Hepatocyte (in vitro differentiated cells): ENCODE results near the gene OR4C45. TPM values are rescaled to one million over a fixed set of nuclear protein-coding genes. Genes with fewer than 3 reads are reported as not detected.

Source experiments
- DNase-seq: peaks from one replicate; pipeline ENCODE4 v3.0.0-alpha.2; 2016; ENCODE audit warnings: low spot score
- H2AFZ ChIP-seq: fragments of 200-600 bp; sonication (generic); 2 replicates; pipeline ENCODE4 v1.6.0; 2016; ENCODE audit warnings: antibody characterized with exemption, mild to moderate bottlenecking
- H3K27ac ChIP-seq: fragments of 200-600 bp; sonication (generic); 2 replicates; pipeline ENCODE4 v1.5.1; 2016; ENCODE audit warnings: mild to moderate bottlenecking
- H3K27me3 ChIP-seq: fragments of 200-600 bp; sonication (generic); 2 replicates; pipeline ENCODE4 v1.6.1; 2016
- H3K36me3 ChIP-seq: fragments of 200-600 bp; sonication (generic); replicated peaks from 2 replicates; pipeline ENCODE4 v1.5.1; 2016; ENCODE audit warnings: low read depth; ENCODE audit not compliant: insufficient read depth
- H3K4me1 ChIP-seq: fragments of 200-600 bp; sonication (generic); 2 replicates; pipeline ENCODE4 v1.5.1; 2016; ENCODE audit warnings: mild to moderate bottlenecking, moderate library complexity; ENCODE audit not compliant: insufficient read depth
- H3K4me2 ChIP-seq: fragments of 200-600 bp; sonication (generic); 2 replicates; pipeline ENCODE4 v1.6.0; 2016
- H3K4me3 ChIP-seq: fragments of 200-600 bp; sonication (generic); 2 replicates; pipeline ENCODE4 v1.5.1; 2016; ENCODE audit warnings: mild to moderate bottlenecking
- H3K79me2 ChIP-seq: fragments of 200-600 bp; sonication (generic); 2 replicates; pipeline ENCODE4 v1.6.0; 2017; ENCODE audit warnings: mild to moderate bottlenecking
- H3K9me2 ChIP-seq: fragments of 200-600 bp; sonication (generic); replicated peaks from 2 replicates; pipeline ENCODE4 v1.6.0; 2017; ENCODE audit warnings: mild to moderate bottlenecking; ENCODE audit not compliant: insufficient read depth
- H3K9me3 ChIP-seq: fragments of 200-600 bp; sonication (generic); 2 replicates; pipeline ENCODE4 v1.5.1; 2016; ENCODE audit warnings: low read depth, mild to moderate bottlenecking
- H4K20me1 ChIP-seq: fragments of 200-600 bp; sonication (generic); 2 replicates; pipeline ENCODE4 v1.6.0; 2016; ENCODE audit warnings: mild to moderate bottlenecking; ENCODE audit not compliant: insufficient read depth, poor library complexity, severe bottlenecking
- CTCF ChIP-seq: fragments of 200-600 bp; sonication (generic); IDR thresholded peaks from 2 replicates; pipeline ENCODE4 v1.5.1; 2016; ENCODE audit warnings: antibody characterized with exemption, mild to moderate bottlenecking; ENCODE audit not compliant: poor library complexity
- EZH2 ChIP-seq: fragments of 200-600 bp; sonication (generic); IDR thresholded peaks from 2 replicates; pipeline ENCODE4 v1.6.1; 2016; ENCODE audit warnings: antibody characterized with exemption, mild to moderate bottlenecking, borderline replicate concordance
- EZH2phosphoT487 ChIP-seq: fragments of 200-600 bp; sonication (generic); IDR thresholded peaks from one replicate; pipeline ENCODE4 v1.6.1; 2018; ENCODE audit warnings: antibody characterized with exemption, mild to moderate bottlenecking, low read depth, moderate library complexity; ENCODE audit not compliant: unreplicated experiment, severe bottlenecking
- WGBS: methylation state at CpG from one replicate; pipeline ENCODE4 v1.1.6; 2016; ENCODE audit warnings: low lambda C conversion rate; ENCODE audit errors: missing lambda C conversion rate; 5-methylcytosine and 5-hydroxymethylcytosine counted together
- polyA plus RNA-seq: library from polyadenylated mRNA; unstranded; fragments of >200 nt; fragmentation: Nextera tagmentation; extraction: Ambion mirVana; gene quantifications from 2 replicates; pipeline ENCODE4 v1.2.1, GENCODE V29; 2016
- total RNA-seq: library from RNA; depleted of rRNA; stranded (reverse); fragments of >200 nt; gene quantifications from 2 replicates; pipeline ENCODE4 v1.2.3, GENCODE V29; 2014

OR4C45 gene
- total and polyA plus RNA-seq, 2 experiments from 2014 or later, result not detected

- no peaks in the 10 kb centered on the region for H3K4me1 ChIP-seq
- no peaks in the 10 kb centered on the region for H3K79me2 ChIP-seq
- H3K9me2 ChIP-seq, result no peaks in the 10 kb centered on the region
- H3K4me3 ChIP-seq, result no peak overlapping the region
- TF ChIP-seq EZH2phosphoT487, result no peak
- TF ChIP-seq CTCF, result no peak
- TF ChIP-seq EZH2, result no peak
- H3K27me3 ChIP-seq, result no peaks in the 10 kb centered on the region
- H3K27ac ChIP-seq, result no peak overlapping the region
- no peak for DNase-seq
- H2AFZ ChIP-seq, result no peak overlapping the region
- no peaks in the 10 kb centered on the region for H4K20me1 ChIP-seq
- WGBS, result 72% methylated on average over 9 of the region's 9 CpGs
- no peak overlapping the region for H3K4me2 ChIP-seq
- no peaks in the 10 kb centered on the region for H3K36me3 ChIP-seq
- H3K9me3 ChIP-seq, result no peaks in the 10 kb centered on the region
Observed at GRCh38 chr11:50071584-50072225, 39.0 kb downstream of the OR4C45 start.

GRCh38 chr11:50072226-50073112, 39.8 kb downstream of the OR4C45 start:
- Histone ChIP-seq H3K4me1 (no peaks in the 10 kb centered on the region), H3K4me3 (no peak overlapping the region), H3K9me2 (no peaks in the 10 kb centered on the region), H3K4me2 (no peak overlapping the region), H3K27ac (no peak overlapping the region), H2AFZ (no peak overlapping the region), H3K27me3 (no peaks in the 10 kb centered on the region), H4K20me1 (no peaks in the 10 kb centered on the region), H3K79me2 (no peaks in the 10 kb centered on the region), H3K36me3 (no peaks in the 10 kb centered on the region), H3K9me3 (no peaks in the 10 kb centered on the region)
- TF ChIP-seq EZH2phosphoT487 (no peak), EZH2 (no peak), CTCF (no peak)
- no peak for DNase-seq
- 60% methylated on average over 12 of the region's 12 CpGs for WGBS

GRCh38 chr11:50073113-50074105, 40.7 kb downstream of the OR4C45 start:
- 86% methylated on average over 10 of the region's 10 CpGs for WGBS
- Histone ChIP-seq H3K27ac (no peak overlapping the region), H3K4me2 (no peak overlapping the region), H2AFZ (no peak overlapping the region), H3K9me3 (no peaks in the 10 kb centered on the region), H3K9me2 (no peaks in the 10 kb centered on the region), H4K20me1 (no peaks in the 10 kb centered on the region), H3K4me3 (no peak overlapping the region), H3K79me2 (no peaks in the 10 kb centered on the region), H3K36me3 (no peaks in the 10 kb centered on the region), H3K4me1 (no peaks in the 10 kb centered on the region), H3K27me3 (no peaks in the 10 kb centered on the region)
- TF ChIP-seq CTCF (no peak), EZH2 (no peak), EZH2phosphoT487 (no peak)
- no peak for DNase-seq
